Measurements from ENCODE around the gene MVB12B.

Gene MVB12B

DNA sequence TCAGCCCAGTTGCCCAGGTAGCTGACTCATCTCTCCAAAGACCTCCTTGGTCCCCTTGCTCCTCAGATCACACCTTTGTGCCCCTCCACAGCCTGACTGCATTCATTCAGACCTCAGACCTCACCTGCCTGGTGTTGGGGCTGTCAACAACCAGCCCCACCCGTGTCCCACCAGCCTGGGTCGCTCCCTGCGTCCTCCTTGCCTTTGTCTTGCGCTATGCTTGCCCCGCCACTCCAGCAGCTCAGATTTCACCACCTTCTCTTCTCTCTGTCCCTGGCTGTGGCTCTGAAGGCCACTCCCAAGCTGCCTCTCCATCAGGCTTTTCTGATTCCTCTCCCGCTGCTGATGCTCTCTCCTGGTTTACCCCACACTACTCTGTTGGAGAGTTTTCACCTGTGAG is 103.5 kb downstream of the MVB12B start:
- Histone ChIP-seq H3K27me3 (no peaks in the 10 kb centered on the region), H3K9me3 (no peaks in the 10 kb centered on the region), H3K36me3 (no peaks in the 10 kb centered on the region), H3K4me2 (no peak overlapping the region), H3K4me1 (no peaks in the 10 kb centered on the region), H3K4me3 (no peak overlapping the region), H3K27ac (no peak overlapping the region), H4K20me1 (no peaks in the 10 kb centered on the region), H3K9ac (no peak overlapping the region)
- no peak for TF ChIP-seq Cebpa-rat (IDR thresholded peaks at IDR 0.05)

DNA sequence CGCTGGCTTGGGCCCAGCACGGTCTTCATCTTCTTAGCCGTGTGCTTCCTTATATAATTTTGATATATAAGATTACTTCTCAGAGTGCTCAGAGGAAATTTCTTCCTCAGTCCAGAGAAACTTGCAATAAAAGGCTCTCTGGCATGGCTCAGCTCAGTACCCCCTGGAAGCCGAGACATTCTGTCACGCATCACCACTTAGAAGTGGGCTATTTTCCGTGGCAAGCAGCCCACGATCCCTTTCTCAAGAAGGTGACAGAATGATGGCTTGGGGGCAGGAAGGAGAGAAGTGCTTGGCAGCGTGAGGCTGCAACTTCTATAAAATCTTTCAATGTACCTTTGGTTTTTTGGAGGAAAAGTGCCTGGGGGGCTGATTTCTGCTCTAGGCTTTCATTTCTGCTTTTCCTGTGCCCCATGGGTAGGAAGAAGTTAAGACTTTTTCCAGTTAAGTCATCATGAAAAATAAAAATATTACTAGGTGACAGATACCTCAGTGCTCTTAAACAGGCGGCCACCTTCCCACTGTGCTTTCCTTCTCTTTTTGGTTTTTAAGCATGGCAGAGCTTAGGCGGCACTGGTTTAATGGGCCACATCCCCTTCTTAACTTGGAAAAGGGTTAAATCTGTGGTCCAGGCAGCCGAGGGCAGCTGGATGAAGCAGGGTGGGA is 104.6 kb downstream of the MVB12B start:
- Histone ChIP-seq H3K27me3 (no peaks in the 10 kb centered on the region), H3K4me2 (no peak overlapping the region), H3K4me1 (no peaks in the 10 kb centered on the region), H3K9me3 (no peaks in the 10 kb centered on the region), H3K36me3 (no peaks in the 10 kb centered on the region), H3K27ac (no peak overlapping the region), H3K4me3 (no peak overlapping the region), H4K20me1 (no peaks in the 10 kb centered on the region), H3K9ac (no peak overlapping the region)
- no peak for TF ChIP-seq Cebpa-rat (IDR thresholded peaks at IDR 0.05)

DNA sequence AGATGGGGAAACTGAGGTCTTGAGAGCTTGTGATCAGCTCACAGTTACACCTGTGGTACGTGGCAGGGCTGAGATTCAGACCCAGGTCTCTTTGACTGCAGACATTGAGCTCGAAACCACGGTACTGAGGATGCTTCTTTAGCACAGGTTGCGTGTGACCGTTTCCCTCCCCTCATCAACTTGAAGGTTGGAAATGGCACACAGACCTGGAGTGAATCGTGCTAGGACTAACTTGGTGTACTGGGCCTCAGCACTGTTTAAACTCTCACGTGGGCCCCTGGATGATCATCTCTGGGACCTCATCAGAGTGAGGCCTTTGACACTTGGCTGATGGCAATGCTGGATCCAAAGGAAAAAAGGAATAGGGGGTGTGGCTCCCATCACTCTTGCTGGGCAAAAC is 106.0 kb downstream of the MVB12B start:
- no peak overlapping the region for H3K27ac ChIP-seq
- H3K4me2 ChIP-seq = no peak overlapping the region
- no peak overlapping the region for H3K9ac ChIP-seq
- no peak for TF ChIP-seq Cebpa-rat (IDR thresholded peaks at IDR 0.05)
- H3K4me3 ChIP-seq = no peak overlapping the region
- H3K36me3 ChIP-seq = no peaks in the 10 kb centered on the region
- no peaks in the 10 kb centered on the region for H3K27me3 ChIP-seq
- H4K20me1 ChIP-seq = no peaks in the 10 kb centered on the region
- no peaks in the 10 kb centered on the region for H3K9me3 ChIP-seq
- no peaks in the 10 kb centered on the region for H3K4me1 ChIP-seq

DNA sequence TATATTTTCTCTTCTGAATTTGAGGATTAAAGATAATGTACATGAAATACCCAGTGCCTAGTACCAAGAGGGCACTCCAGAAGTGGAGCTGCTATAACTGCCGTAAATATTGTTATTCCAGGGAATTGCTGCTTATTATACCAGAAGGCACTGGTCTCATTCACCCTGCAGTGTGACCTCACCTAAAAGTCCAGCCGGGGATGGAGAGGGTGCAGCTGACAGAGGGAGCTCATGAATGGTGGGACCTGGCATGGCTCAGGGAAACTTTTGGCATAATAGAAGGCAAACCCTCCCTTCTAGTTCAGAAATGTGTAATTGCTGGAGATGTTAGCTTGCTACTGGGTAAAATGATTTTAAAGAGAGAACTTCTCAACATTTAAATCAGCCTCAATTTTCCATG is 108.5 kb downstream of the MVB12B start:
- Histone ChIP-seq H3K4me3 (no peak overlapping the region), H4K20me1 (no peaks in the 10 kb centered on the region), H3K9ac (no peak overlapping the region), H3K4me1 (no peaks in the 10 kb centered on the region), H3K36me3 (no peaks in the 10 kb centered on the region), H3K4me2 (no peak overlapping the region), H3K27me3 (no peaks in the 10 kb centered on the region), H3K27ac (no peak overlapping the region), H3K9me3 (no peaks in the 10 kb centered on the region)
- TF ChIP-seq Cebpa-rat (IDR thresholded peaks at IDR 0.05) = no peak

DNA sequence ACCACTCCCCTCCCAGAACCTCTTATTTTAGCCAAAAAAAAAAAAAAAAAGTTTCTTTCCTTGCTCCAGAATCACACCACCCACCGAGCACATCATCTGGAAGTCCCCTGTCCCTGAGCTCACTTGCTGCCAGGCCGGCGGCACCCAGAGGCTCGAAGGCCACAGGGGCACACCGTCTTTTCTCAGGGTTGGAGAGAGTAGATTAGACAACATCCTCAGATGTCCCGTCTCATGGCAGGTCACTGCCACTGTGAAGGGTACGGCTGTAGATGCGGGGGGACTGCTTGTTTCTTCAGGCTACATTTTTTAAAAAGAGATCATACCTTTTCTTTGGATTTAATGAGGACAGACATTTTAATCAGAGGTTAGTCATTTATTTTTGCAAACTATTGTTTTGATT is 109.0 kb downstream of the MVB12B start:
- Histone ChIP-seq H3K36me3 (no peaks in the 10 kb centered on the region), H3K4me2 (no peak overlapping the region)
- no peak for TF ChIP-seq Cebpa-rat (IDR thresholded peaks at IDR 0.05)

GRCh38 chr9:126436545-126437267 is 110.1 kb downstream of the MVB12B start:
- Histone ChIP-seq H3K9me3 (no peaks in the 10 kb centered on the region), H4K20me1 (no peaks in the 10 kb centered on the region), H3K4me1 (no peaks in the 10 kb centered on the region), H3K4me2 (no peak overlapping the region), H3K27me3 (no peaks in the 10 kb centered on the region), H3K4me3 (no peak overlapping the region), H3K36me3 (no peaks in the 10 kb centered on the region), H3K9ac (no peak overlapping the region), H3K27ac (no peak overlapping the region)
- no peak for TF ChIP-seq Cebpa-rat (IDR thresholded peaks at IDR 0.05)

More for the DNA sequence above, 109.0 kb downstream of the MVB12B start:
- Histone ChIP-seq H3K9me3 (no peaks in the 10 kb centered on the region), H3K27me3 (no peaks in the 10 kb centered on the region), H3K4me1 (no peaks in the 10 kb centered on the region), H4K20me1 (no peaks in the 10 kb centered on the region), H3K9ac (no peak overlapping the region), H3K27ac (no peak overlapping the region), H3K4me3 (no peak overlapping the region)

DNA sequence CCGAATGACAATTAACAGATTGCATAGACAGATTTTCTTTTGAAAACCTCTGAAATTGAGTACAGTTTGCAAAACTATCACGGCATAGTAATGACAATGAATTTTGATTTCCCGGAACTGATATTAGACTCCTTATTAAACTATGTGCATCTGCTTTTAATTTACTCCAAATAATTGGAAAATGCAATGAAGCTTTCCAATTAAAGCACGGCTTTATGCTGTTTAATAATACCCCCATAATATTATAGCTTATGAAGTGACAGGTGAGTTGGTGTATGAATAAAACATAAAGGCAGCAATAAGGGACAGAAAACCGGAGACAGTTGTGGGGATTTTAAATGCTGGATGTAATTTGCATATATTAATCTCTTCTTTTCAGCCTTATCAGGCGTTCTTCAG is 110.6 kb downstream of the MVB12B start:
- Histone ChIP-seq H3K27me3 (no peaks in the 10 kb centered on the region), H3K27ac (no peak overlapping the region), H3K4me2 (no peak overlapping the region), H3K9ac (no peak overlapping the region), H3K4me3 (no peak overlapping the region), H3K4me1 (no peaks in the 10 kb centered on the region), H3K9me3 (no peaks in the 10 kb centered on the region), H3K36me3 (no peaks in the 10 kb centered on the region), H4K20me1 (no peaks in the 10 kb centered on the region)
- TF ChIP-seq Cebpa-rat (IDR thresholded peaks at IDR 0.05) = no peak

DNA sequence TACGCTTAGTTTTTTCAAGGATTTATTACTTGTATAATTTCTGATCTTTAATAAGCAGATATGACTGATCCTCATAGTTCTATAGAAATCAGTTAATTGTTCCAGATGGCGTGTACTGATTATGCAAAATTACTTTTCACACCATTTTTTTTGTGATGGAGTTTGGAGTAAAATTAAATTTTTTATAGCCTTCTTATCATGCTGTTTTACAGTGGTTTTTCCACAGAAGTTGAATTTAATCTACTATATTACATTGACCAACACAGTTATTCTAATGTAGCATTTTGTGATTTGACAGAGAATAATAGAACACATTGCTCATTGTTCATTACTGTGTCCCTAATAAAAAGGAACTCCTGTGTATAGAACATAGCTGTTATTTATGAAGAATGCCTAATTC is 111.1 kb downstream of the MVB12B start:
- H3K27me3 ChIP-seq = no peaks in the 10 kb centered on the region
- no peaks in the 10 kb centered on the region for H3K4me1 ChIP-seq
- TF ChIP-seq Cebpa-rat (IDR thresholded peaks at IDR 0.05) = no peak

DNA sequence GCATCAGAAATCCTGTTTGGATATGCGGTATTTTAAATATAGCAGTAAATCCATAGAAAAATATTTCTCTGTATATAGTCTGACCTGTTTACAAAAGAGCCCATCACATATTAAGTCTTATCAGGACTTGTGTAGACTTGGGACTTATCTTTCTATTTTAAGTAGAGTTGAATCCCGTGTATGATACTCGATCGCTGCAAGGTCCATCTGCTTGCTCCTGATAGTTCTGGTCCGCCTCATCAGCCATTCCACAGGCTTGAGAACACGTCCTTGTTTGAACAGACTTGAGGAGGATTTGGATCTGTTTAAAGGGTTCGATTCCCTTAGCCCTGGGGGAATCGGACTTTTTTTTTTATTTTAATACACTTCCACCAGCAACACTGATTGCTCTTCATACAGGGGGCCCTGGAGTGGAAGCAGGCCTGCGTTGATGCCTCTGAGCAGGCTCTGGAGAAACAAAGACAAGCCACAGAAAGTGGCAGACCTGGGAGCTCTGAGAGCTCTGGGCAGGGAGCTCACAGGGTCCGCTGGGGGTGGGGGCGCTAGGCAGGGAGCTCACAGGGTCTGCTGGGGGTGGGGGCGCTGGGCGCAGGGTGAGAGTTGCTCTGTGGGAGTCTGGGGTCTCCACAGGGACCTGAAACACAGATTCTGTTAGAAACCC is 112.2 kb downstream of the MVB12B start:
- TF ChIP-seq Cebpa-rat (IDR thresholded peaks at IDR 0.05) = no peak
- Histone ChIP-seq H3K4me2 (no peak overlapping the region), H3K27me3 (no peaks in the 10 kb centered on the region)

More for the DNA sequence above, 111.1 kb downstream of the MVB12B start:
- no peak overlapping the region for H3K9ac ChIP-seq
- H4K20me1 ChIP-seq = no peaks in the 10 kb centered on the region
- H3K4me3 ChIP-seq = no peak overlapping the region
- H3K9me3 ChIP-seq = no peaks in the 10 kb centered on the region
- no peak overlapping the region for H3K27ac ChIP-seq
- H3K4me2 ChIP-seq = no peak overlapping the region
- H3K36me3 ChIP-seq = no peaks in the 10 kb centered on the region

DNA sequence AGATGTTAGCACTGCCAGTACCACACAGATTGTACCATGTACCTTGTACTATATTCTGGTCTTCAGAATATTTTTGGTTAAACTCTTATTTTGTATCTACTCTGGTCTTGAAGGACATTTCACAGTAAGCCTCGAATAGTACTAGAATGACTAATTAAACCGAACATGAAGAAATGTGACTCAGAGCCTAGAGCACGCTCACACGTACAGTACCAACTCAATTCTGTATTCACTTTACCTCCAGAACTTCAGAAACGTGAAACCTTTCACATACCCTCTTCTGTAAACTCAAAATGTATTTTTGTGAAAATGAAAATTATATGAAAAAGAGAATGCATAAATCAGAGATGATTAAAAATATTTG is 112.8 kb downstream of the MVB12B start:
- Histone ChIP-seq H4K20me1 (no peaks in the 10 kb centered on the region), H3K36me3 (no peaks in the 10 kb centered on the region), H3K27ac (no peak overlapping the region), H3K9me3 (no peaks in the 10 kb centered on the region), H3K9ac (no peak overlapping the region), H3K4me1 (peaks cover 8% of the 10 kb centered on the region; the same call in 1 of the 2 replicates), H3K4me2 (no peak overlapping the region), H3K27me3 (no peaks in the 10 kb centered on the region), H3K4me3 (no peak overlapping the region)
- no peak for TF ChIP-seq Cebpa-rat (IDR thresholded peaks at IDR 0.05)

More for the DNA sequence above, 112.2 kb downstream of the MVB12B start:
- H3K36me3 ChIP-seq = no peaks in the 10 kb centered on the region
- no peaks in the 10 kb centered on the region for H3K9me3 ChIP-seq
- no peaks in the 10 kb centered on the region for H4K20me1 ChIP-seq
- H3K4me3 ChIP-seq = no peak overlapping the region
- H3K27ac ChIP-seq = no peak overlapping the region
- H3K9ac ChIP-seq = no peak overlapping the region
- peaks cover 8% of the 10 kb centered on the region; the same call in 1 of the 2 replicates for H3K4me1 ChIP-seq

All from BLaER1 (cell line).